GM03348 (cell line): ENCODE measurements around the gene BLM.
"Not testable (repeated sequence)": the region's sequence is repeated elsewhere in the genome, so short reads cannot be mapped to it uniquely, and the experiment has no call there.

Experiments
- DNase-seq: peaks from one replicate; pipeline ENCODE4 v3.0.0; 2012; ENCODE audit warnings: low spot score

BLM gene

GRCh38 chr15:90740545-90740944, 23.4 kb downstream of the BLM start:
- not testable (repeated sequence) for DNase-seq

- no peak for DNase-seq
These were observed 24.9 kb downstream of the BLM start for GRCh38 chr15:90742087-90742486.

GRCh38 chr15:90743407-90743806, 26.3 kb downstream of the BLM start:
- no peak for DNase-seq

- no peak for DNase-seq
These were observed 27.7 kb downstream of the BLM start for GRCh38 chr15:90744759-90745402.

GRCh38 chr15:90749754-90750153, 32.6 kb downstream of the BLM start:
- DNase-seq = no peak

GRCh38 chr15:90750186-90750585, 33.0 kb downstream of the BLM start:
- DNase-seq = no peak

GRCh38 chr15:90751300-90751825, 34.2 kb downstream of the BLM start:
- no peak for DNase-seq

GRCh38 chr15:90756916-90757315, 39.8 kb downstream of the BLM start:
- no peak for DNase-seq

- no peak for DNase-seq
These were observed 40.3 kb downstream of the BLM start for GRCh38 chr15:90757461-90757860.

- DNase-seq = no peak
These were observed 43.6 kb downstream of the BLM start for GRCh38 chr15:90760661-90761232.

GRCh38 chr15:90761629-90762028, 44.5 kb downstream of the BLM start:
- no peak for DNase-seq

GRCh38 chr15:90762109-90762508, 45.0 kb downstream of the BLM start:
- DNase-seq = peak; percentile 64

- no peak for DNase-seq
These were observed 46.4 kb downstream of the BLM start for GRCh38 chr15:90763366-90764099.

- DNase-seq = no peak
These were observed 48.4 kb downstream of the BLM start for GRCh38 chr15:90765531-90765930.

- no peak for DNase-seq
These were observed 48.8 kb downstream of the BLM start for GRCh38 chr15:90765966-90766365.

GRCh38 chr15:90769375-90769774, 52.2 kb downstream of the BLM start:
- no peak for DNase-seq

- no peak for DNase-seq
These were observed 56.3 kb downstream of the BLM start for GRCh38 chr15:90773485-90773884.

GRCh38 chr15:90774731-90775514, 57.8 kb downstream of the BLM start:
- DNase-seq = peak; percentile 69

- no peak for DNase-seq
These were observed 63.8 kb downstream of the BLM start for GRCh38 chr15:90780916-90781315.

- DNase-seq = no peak
These were observed 65.3 kb downstream of the BLM start for GRCh38 chr15:90782442-90782841.

- DNase-seq = no peak
These were observed 70.7 kb downstream of the BLM start for GRCh38 chr15:90787881-90788280.

GRCh38 chr15:90789462-90789861, 72.3 kb downstream of the BLM start:
- no peak for DNase-seq
